GM12878 (cell line): ENCODE results near the gene ADORA2B. TPM values are rescaled to one million over a fixed set of nuclear protein-coding genes. Genes with fewer than 3 reads are reported as not detected.

Experiments used
- ATAC-seq: fragments of 200-7000 bp; cut with Tn5 transposase; 3 replicates; pipeline ENCODE4 v1.9.1; 2020; ENCODE audit warnings: mild to moderate bottlenecking, moderate library complexity
- BruUV-seq: library from RNA; stranded (reverse); fragments of 400-500 nt; replicated peaks from 2 replicates; lab custom pipeline; 2021; lab: Mats Ljungman, UMichigan
- CTCF ChIA-PET: fragments of 300-600 bp; sonication (Branson Sonifier 250); formaldehyde crosslinking; extraction: SDS; loops from one replicate; lab custom pipeline; 2021; ENCODE audit warnings: inconsistent platforms; lab: Yijun Ruan, JAX
- POLR2A ChIA-PET: fragments of 350-600 bp; formaldehyde crosslinking; extraction: SDS; loops from one replicate; lab custom pipeline; 2021; ENCODE audit warnings: inconsistent platforms; lab: Charles Lee
- RAD21 ChIA-PET: fragments of 300-600 bp; sonication (Branson Sonifier 250); formaldehyde crosslinking; loops from one replicate; lab custom pipeline; 2023; ENCODE audit warnings: antibody characterized with exemption; ENCODE audit not compliant: unreplicated experiment; lab: Charles Lee
- SMC1A ChIA-PET: fragments of 300-600 bp; sonication (Branson Sonifier 250); formaldehyde crosslinking; loops from one replicate; lab custom pipeline; 2023; ENCODE audit not compliant: unreplicated experiment, uncharacterized antibody; lab: Charles Lee
- DNase-seq: peaks from one replicate; pipeline ENCODE4 v3.0.0-alpha.2; 2011; ENCODE audit warnings: low read depth, low spot score
- FAIRE-seq: peaks from 3 replicates; lab custom pipeline; 2011; peaks lifted over from hg19 to GRCh38; lab: Jason Lieb, UNC
- H2AFZ ChIP-seq: 2 replicates; pipeline ENCODE4 v1.6.0; 2011; ENCODE audit warnings: low read depth, low read length, control low read depth; ENCODE audit not compliant: control insufficient read depth
- H3K27ac ChIP-seq: 2 replicates; pipeline ENCODE4 v1.5.1; 2011; ENCODE audit warnings: control low read depth; ENCODE audit not compliant: control insufficient read depth, insufficient read depth
- H3K27me3 ChIP-seq, 2 experiments: replicated peaks in 1 of 2; 2 replicates each; pipeline versions ENCODE4 v1.6.0 to v1.6.1; 2011; ENCODE audit warnings: low read length in 1 of 2; ENCODE audit not compliant: control insufficient read depth in 2 of 2, insufficient read depth in 2 of 2
- H3K36me3 ChIP-seq, 2 experiments: 2 replicates each; pipeline ENCODE4 v1.5.1; 2011; ENCODE audit warnings: low read length in 1 of 2; ENCODE audit not compliant: control insufficient read depth in 2 of 2, insufficient read depth in 2 of 2
- H3K4me1 ChIP-seq: 2 replicates; pipeline ENCODE4 v1.6.1; 2011; ENCODE audit warnings: mild to moderate bottlenecking, low read length, moderate library complexity, mixed read lengths; ENCODE audit not compliant: control insufficient read depth, insufficient read depth
- H3K4me2 ChIP-seq: 2 replicates; pipeline ENCODE4 v1.6.0; 2011; ENCODE audit warnings: control low read depth; ENCODE audit not compliant: control insufficient read depth, insufficient read depth
- H3K4me3 ChIP-seq: fragments of 200-600 bp; sonication (generic); 2 replicates; pipeline ENCODE4 v1.5.1; 2016
- H3K79me2 ChIP-seq: 2 replicates; pipeline ENCODE4 v1.6.0; 2011; ENCODE audit warnings: low read length; ENCODE audit not compliant: control insufficient read depth, insufficient read depth
- H3K9ac ChIP-seq: 2 replicates; pipeline ENCODE4 v1.8.0; 2011; ENCODE audit warnings: low read length, control low read depth, mixed read lengths; ENCODE audit not compliant: control insufficient read depth, insufficient read depth
- H3K9me3 ChIP-seq: replicated peaks from 3 replicates; pipeline ENCODE4 v1.5.1; 2011; ENCODE audit warnings: mild to moderate bottlenecking, low read length; ENCODE audit not compliant: control insufficient read depth, insufficient read depth
- H4K20me1 ChIP-seq: 2 replicates; pipeline ENCODE4 v1.6.0; 2011; ENCODE audit not compliant: control insufficient read depth, insufficient read depth
- ATF7 ChIP-seq: fragments of 450-650 bp; IDR thresholded peaks from 2 replicates; pipeline ENCODE4 v1.6.1; 2016; ENCODE audit warnings: low read depth, mild to moderate bottlenecking
- BCLAF1 ChIP-seq: fragments of 450-650 bp; IDR thresholded peaks from 2 replicates; pipeline ENCODE4 v1.6.1; 2017; ENCODE audit warnings: antibody characterized with exemption, mild to moderate bottlenecking, moderate library complexity
- CEBPB ChIP-seq, 2 experiments: fragments of 150-350 bp in 1 of 2; IDR thresholded peaks; 2 replicates each; pipeline ENCODE4 v1.6.1; 2012 to 2014; ENCODE audit warnings: low read depth in 2 of 2, low read length in 2 of 2, borderline replicate concordance in 1 of 2, inconsistent platforms in 1 of 2
- CTCF ChIP-seq, 3 experiments: IDR thresholded peaks in 2 of 3; conservative IDR thresholded peaks in 1 of 3; 2 replicates each; pipeline ENCODE4 v1.5.1; 2011; ENCODE audit warnings: low read depth in 3 of 3, low read length in 3 of 3, mild to moderate bottlenecking in 3 of 3, control low read depth in 2 of 3, moderate library complexity in 2 of 3, inconsistent platforms in 1 of 3, mixed read lengths in 1 of 3; ENCODE audit not compliant: control insufficient read depth in 2 of 3, insufficient read depth in 1 of 3; ENCODE audit errors: extremely low read depth in 1 of 3
- EZH2 ChIP-seq: IDR thresholded peaks from 2 replicates; pipeline ENCODE4 v1.6.1; 2012; ENCODE audit warnings: low read depth, mild to moderate bottlenecking, control low read depth, inconsistent platforms, low read length, borderline replicate concordance; ENCODE audit not compliant: control insufficient read depth
- FOS ChIP-seq: IDR thresholded peaks from 3 replicates; pipeline ENCODE4 v1.6.1; 2011; ENCODE audit warnings: borderline replicate concordance; ENCODE audit not compliant: insufficient read length; ENCODE audit errors: extremely low read depth
- HDAC6 ChIP-seq: fragments of 200-600 bp; sonication (generic); IDR thresholded peaks from one replicate; pipeline ENCODE4 v1.8.0; 2017; ENCODE audit warnings: antibody characterized with exemption; ENCODE audit not compliant: unreplicated experiment
- MYB ChIP-seq: fragments of 150-350 bp; IDR thresholded peaks from 2 replicates; pipeline ENCODE4 v1.6.1; 2014; ENCODE audit warnings: mild to moderate bottlenecking, low read depth, low read length, borderline replicate concordance
- NFXL1 ChIP-seq: fragments of 450-650 bp; IDR thresholded peaks from 2 replicates; pipeline ENCODE4 v1.6.1; 2017; ENCODE audit warnings: antibody characterized with exemption, mild to moderate bottlenecking, borderline replicate concordance
- NFYA ChIP-seq: IDR thresholded peaks from 2 replicates; pipeline ENCODE4 v1.6.1; 2011; ENCODE audit warnings: low read depth, mild to moderate bottlenecking, low read length, improper control_type of control experiment, borderline replicate concordance
- PAX8 ChIP-seq: fragments of 450-650 bp; IDR thresholded peaks from 2 replicates; pipeline ENCODE4 v1.6.1; 2017; ENCODE audit warnings: mild to moderate bottlenecking, moderate library complexity
- PML ChIP-seq: IDR thresholded peaks from 2 replicates; pipeline ENCODE4 v1.6.1; 2012; ENCODE audit warnings: low read length, inconsistent platforms
- SMAD5 ChIP-seq: IDR thresholded peaks from 2 replicates; pipeline ENCODE4 v1.6.1; 2016; ENCODE audit warnings: antibody characterized with exemption, low read depth
- SMC3 ChIP-seq: IDR thresholded peaks from 2 replicates; pipeline ENCODE4 v1.6.1; 2011; ENCODE audit warnings: low read length, improper control_type of control experiment, borderline replicate concordance
- SREBF1 ChIP-seq: IDR thresholded peaks from 2 replicates; pipeline ENCODE4 v1.6.1; 2012; ENCODE audit warnings: mild to moderate bottlenecking, low read length
- TARDBP ChIP-seq: IDR thresholded peaks from 2 replicates; pipeline ENCODE4 v1.6.1; 2016; ENCODE audit warnings: borderline replicate concordance
- TCF7 ChIP-seq: IDR thresholded peaks from 2 replicates; pipeline ENCODE4 v1.6.1; 2014; ENCODE audit warnings: antibody characterized with exemption, borderline replicate concordance
- YY1 ChIP-seq: IDR thresholded peaks from 2 replicates; pipeline ENCODE4 v1.6.1; 2011; ENCODE audit warnings: low read depth, mild to moderate bottlenecking, low read length
- ZSCAN29 ChIP-seq: fragments of 450-650 bp; IDR thresholded peaks from 2 replicates; pipeline ENCODE4 v1.6.1; 2017; ENCODE audit warnings: mild to moderate bottlenecking, moderate library complexity
- WGBS: methylation state at CpG from one replicate; pipeline ENCODE4 v1.1.6; 2016; ENCODE audit warnings: low lambda C conversion rate; ENCODE audit not compliant: insufficient replicate concordance, insufficient coverage; ENCODE audit errors: missing lambda C conversion rate; 5-methylcytosine and 5-hydroxymethylcytosine counted together
- in situ Hi-C: fragments of 300-500 bp; cut with MboI; formaldehyde crosslinking; loops from 9 replicates; pipeline ENCODE4 v1.14.3; 2018; ENCODE audit warnings: mixed read lengths
- intact Hi-C: fragments of 100-400 bp; cut with micrococcal nuclease; formaldehyde crosslinking; loops from one replicate; pipeline ENCODE4 v1.14.2; 2022; ENCODE audit not compliant: unreplicated experiment
- polyA plus RNA-seq, 11 experiments: library from polyadenylated mRNA; depleted of rRNA in 4 of 11; unstranded in 6 of 11; stranded (reverse) in 5 of 11; fragments of >200 nt; fragmentation: Nextera tagmentation in 4 of 11; fragmentation: Illumina TruSeq in 1 of 11; extraction: Ambion mirVana in 4 of 11; extraction: Trizol in 1 of 11; gene quantifications; 1 replicate in 1 of 11; 2 replicates in 10 of 11; pipeline versions ENCODE4 v1.2.1 to v1.2.3, GENCODE V29; 2011 to 2016; ENCODE audit warnings: inconsistent platforms in 2 of 11, missing spikeins in 2 of 11, low read depth in 1 of 11
- total RNA-seq, 4 experiments: library from RNA; depleted of rRNA in 3 of 4; stranded (reverse); fragments of >200 nt in 3 of 4; fragmentation: Illumina TruSeq in 1 of 4; extraction: Trizol in 1 of 4; gene quantifications; 2 replicates each; pipeline versions ENCODE4 v1.2.1 to v1.2.3, GENCODE V29; 2013 to 2021

ADORA2B gene
- total and polyA plus RNA-seq, 10 of the 15 experiments (the other 5 are each of a cell fraction or from before 2014, with no cell fraction given): 0.05 to 0.42 (median 0.17) TPM

- TF ChIP-seq CEBPB (IDR thresholded peaks at IDR 0.05; ENCODE audit: borderline replicate concordance in 1 of 2, low read depth in 2 of 2, low read length in 2 of 2) (no peak), TARDBP (no peak), HDAC6 (no peak), TCF7 (no peak), ZSCAN29 (no peak), YY1 (no peak)
- TF ChIP-seq, all 136 proteins: peak for 0
Measured at GRCh38 chr17:15915961-15916360, 29.0 kb upstream of the ADORA2B start (continued).

GRCh38 chr17:15917021-15917437 lies 27.9 kb upstream of the ADORA2B start:
- Histone ChIP-seq H3K9ac (no peak overlapping the region), H3K4me2 (no peak overlapping the region), H3K4me1 (no peaks in the 10 kb centered on the region), H3K27me3 (peaks cover 0 to 2% of the 10 kb centered on the region in 2 experiments; a peak in 1 of 4 replicates), H2AFZ (no peak overlapping the region), H3K79me2 (no peaks in the 10 kb centered on the region), H3K9me3 (no peaks in the 10 kb centered on the region; the same call in 1 of the 3 replicates), H4K20me1 (no peaks in the 10 kb centered on the region), H3K4me3 (no peak overlapping the region), H3K27ac (no peak overlapping the region), H3K36me3 (no peaks in the 10 kb centered on the region)
- no peak for ATAC-seq
- intact Hi-C loops: no loop called here
- BruUV-seq: no TSS peak
- FAIRE-seq: no peak
- POLR2A ChIA-PET: no interaction called here
- in situ Hi-C loops: no loop called here
- SMC1A ChIA-PET: no interaction called here
- WGBS: 30% methylated on average over 20 of the region's 20 CpGs
- no peak for DNase-seq
- CTCF ChIA-PET: no interaction called here
- RAD21 ChIA-PET: no interaction called here
- TF ChIP-seq SREBF1 (no peak), SMC3 (no peak), NFYA (no peak), BCLAF1 (no peak), MYB (no peak), ATF7 (no peak), PAX8 (no peak), FOS (no peak), SMAD5 (no peak), PML (no peak), NFXL1 (no peak), EZH2 (no peak), CTCF (IDR thresholded peaks at IDR 0.05 in 2 of 3, conservative IDR thresholded peaks at IDR 0.05 in 1 of 3; ENCODE audit: control insufficient read depth in 2 of 3, extremely low read depth in 1 of 3, insufficient read depth in 1 of 3, low read depth in 3 of 3, low read length in 3 of 3) (no peak)
